Liver (tissue), 9 donors: ENCODE measurements around the gene ARHGEF4. TPM values are rescaled to one million over a fixed set of nuclear protein-coding genes. Genes with fewer than 3 reads are reported as not detected.

Experiments
- DNase-seq: peaks from one replicate; pipeline ENCODE4 v3.0.0-alpha.2; 2017; ENCODE audit warnings: low spot score
- H3K27ac ChIP-seq, 2 donors: one replicate each; pipeline ENCODE4 v1.7.0; 2013; ENCODE audit warnings: inconsistent platforms in 2 of 2, low read length in 2 of 2, control low read depth in 1 of 2, low read depth in 1 of 2, mild to moderate bottlenecking in 1 of 2
- H3K27me3 ChIP-seq, 4 donors: one replicate each; pipeline versions ENCODE4 v1.6.1 to v1.7.0; 2013; ENCODE audit warnings: low read length in 3 of 4, inconsistent platforms in 1 of 4, mild to moderate bottlenecking in 1 of 4, moderate library complexity in 1 of 4; ENCODE audit not compliant: control insufficient read depth in 4 of 4, insufficient read depth in 4 of 4
- H3K36me3 ChIP-seq, 4 donors: one replicate each; pipeline versions ENCODE4 v1.6.1 to v1.7.0; 2013; ENCODE audit warnings: low read length in 3 of 4, mild to moderate bottlenecking in 3 of 4, low read depth in 1 of 4, moderate library complexity in 1 of 4; ENCODE audit not compliant: control insufficient read depth in 4 of 4, insufficient read depth in 3 of 4
- H3K4me1 ChIP-seq, 4 donors: one replicate each; pipeline versions ENCODE4 v1.6.1 to v1.7.0; 2013; ENCODE audit warnings: low read length in 3 of 4, mild to moderate bottlenecking in 3 of 4, moderate library complexity in 1 of 4; ENCODE audit not compliant: control insufficient read depth in 4 of 4, insufficient read depth in 4 of 4
- H3K4me3 ChIP-seq, 3 donors: one replicate each; pipeline versions ENCODE4 v1.6.1 to v1.7.0; 2013; ENCODE audit warnings: low read length in 3 of 3, control low read depth in 1 of 3, low read depth in 1 of 3, mild to moderate bottlenecking in 1 of 3
- H3K9ac ChIP-seq, 2 donors: one replicate each; pipeline ENCODE4 v1.7.0; 2013; ENCODE audit warnings: low read length in 2 of 2, mild to moderate bottlenecking in 2 of 2, moderate library complexity in 2 of 2, control low read depth in 1 of 2, low read depth in 1 of 2
- H3K9me3 ChIP-seq, 4 donors: one replicate each; pipeline versions ENCODE4 v1.6.1 to v1.7.0; 2013; ENCODE audit warnings: low read length in 3 of 4; ENCODE audit not compliant: control insufficient read depth in 4 of 4
- ATF3 ChIP-seq: IDR thresholded peaks from 2 replicates; pipeline ENCODE4 v1.6.1; 2016; ENCODE audit warnings: antibody characterized with exemption
- CTCF ChIP-seq: fragments of 150-350 bp; IDR thresholded peaks from 2 replicates; pipeline ENCODE4 v1.5.1; 2017; ENCODE audit warnings: improper control_type of control experiment, low read depth, low read length; ENCODE audit not compliant: missing input control
- EGR1 ChIP-seq, 2 donors: IDR thresholded peaks; 2 replicates each; pipeline ENCODE4 v1.6.1; 2016 to 2018; ENCODE audit warnings: antibody characterized with exemption in 2 of 2, low read depth in 2 of 2
- FOXA1 ChIP-seq: IDR thresholded peaks from 2 replicates; pipeline ENCODE4 v1.6.1; 2016; ENCODE audit warnings: antibody characterized with exemption
- FOXA2 ChIP-seq: IDR thresholded peaks from 2 replicates; pipeline ENCODE4 v1.6.1; 2016; ENCODE audit warnings: antibody characterized with exemption
- HNF4A ChIP-seq, 2 donors: conservative IDR thresholded peaks; 2 replicates each; pipeline ENCODE4 v1.6.1; 2016; ENCODE audit warnings: antibody characterized with exemption in 2 of 2, mild to moderate bottlenecking in 2 of 2
- HNF4G ChIP-seq: IDR thresholded peaks from 2 replicates; pipeline ENCODE4 v1.6.1; 2016; ENCODE audit warnings: antibody characterized with exemption
- JUND ChIP-seq, 2 donors: IDR thresholded peaks; 2 replicates each; pipeline ENCODE4 v1.6.1; 2016; ENCODE audit warnings: antibody characterized with exemption in 2 of 2
- MAX ChIP-seq: IDR thresholded peaks from 2 replicates; pipeline ENCODE4 v1.6.1; 2016; ENCODE audit warnings: antibody characterized with exemption
- NR2F2 ChIP-seq: IDR thresholded peaks from 2 replicates; pipeline ENCODE4 v1.6.1; 2016; ENCODE audit warnings: antibody characterized with exemption
- RAD21 ChIP-seq, 2 donors: IDR thresholded peaks; 2 replicates each; pipeline ENCODE4 v1.6.1; 2016; ENCODE audit warnings: antibody characterized with exemption in 2 of 2, mild to moderate bottlenecking in 2 of 2
- REST ChIP-seq: IDR thresholded peaks from 2 replicates; pipeline ENCODE4 v1.6.1; 2016; ENCODE audit warnings: antibody characterized with exemption, mild to moderate bottlenecking
- RXRA ChIP-seq, 2 donors: IDR thresholded peaks; 2 replicates each; pipeline ENCODE4 v1.6.1; 2017 to 2018; ENCODE audit warnings: antibody characterized with exemption in 2 of 2, mild to moderate bottlenecking in 1 of 2
- SP1 ChIP-seq: IDR thresholded peaks from 2 replicates; pipeline ENCODE4 v1.6.1; 2018; ENCODE audit warnings: antibody characterized with exemption, mild to moderate bottlenecking
- TAF1 ChIP-seq: conservative IDR thresholded peaks from 2 replicates; pipeline ENCODE4 v1.6.1; 2016; ENCODE audit warnings: antibody characterized with exemption, mild to moderate bottlenecking
- YY1 ChIP-seq: IDR thresholded peaks from 2 replicates; pipeline ENCODE4 v1.6.1; 2016; ENCODE audit warnings: antibody characterized with exemption, mild to moderate bottlenecking
- ZBTB33 ChIP-seq: IDR thresholded peaks from 2 replicates; pipeline ENCODE4 v1.6.1; 2016; ENCODE audit warnings: antibody characterized with exemption
- WGBS: extraction: QIAGEN DNeasy Blood & Tissue Kit; methylation state at CpG from one replicate; pipeline ENCODE4 v1.1.7; 2013; 5-methylcytosine and 5-hydroxymethylcytosine counted together
- polyA plus RNA-seq, 2 donors: library from polyadenylated mRNA; stranded (reverse) in 1 of 2; unstranded in 1 of 2; fragments of 200-250 nt in 1 of 2; fragments of >200 nt in 1 of 2; fragmentation: Nextera tagmentation in 1 of 2; extraction: Ambion mirVana in 1 of 2; gene quantifications; one replicate each; pipeline versions ENCODE4 v1.2.1 to v1.2.3, GENCODE V29; 2013 to 2015
- total RNA-seq, 2 donors: library from RNA; depleted of rRNA; stranded (reverse); fragments of >200 nt; gene quantifications; one replicate each; pipeline ENCODE4 v1.2.3, GENCODE V29; 2014
- donor health status: healthy.
- donor health status: healthy.
- donor health status: healthy.
- donor health status: healthy.
- donor health status: healthy.

Gene ARHGEF4
- total and polyA plus RNA-seq, 4 donors = 0.08 TPM; not detected in 2

- TF ChIP-seq EGR1 (IDR thresholded peaks at IDR 0.05; ENCODE audit: low read depth in 2 of 2) (no peak), HNF4G (no peak), YY1 (no peak), TAF1 (no peak), SP1 (no peak), CTCF (no peak), NR2F2 (no peak), RAD21 (IDR thresholded peaks at IDR 0.05) (no peak), HNF4A (conservative IDR thresholded peaks at IDR 0.05) (no peak), ZBTB33 (no peak), FOXA1 (no peak), MAX (no peak), JUND (IDR thresholded peaks at IDR 0.05) (no peak), FOXA2 (no peak), RXRA (IDR thresholded peaks at IDR 0.05) (no peak), REST (no peak)
- H3K9me3 ChIP-seq = no peaks in the 10 kb centered on the region
- peaks cover 0 to 25% (median 2%) of the 10 kb centered on the region in 4 donors for H3K27me3 ChIP-seq
- 80% methylated on average over 16 of the region's 16 CpGs for WGBS
- DNase-seq = no peak
- H3K27ac ChIP-seq = no peak overlapping the region
- H3K4me3 ChIP-seq = no peak overlapping the region
- no peaks in the 10 kb centered on the region for H3K36me3 ChIP-seq
- H3K4me1 ChIP-seq = peaks cover 0 to 7% (median 3%) of the 10 kb centered on the region in 4 donors
- H3K9ac ChIP-seq = no peak overlapping the region
These were observed 2.5 kb downstream of the ARHGEF4 start for GRCh38 chr2:130839011-130839780.

- Histone ChIP-seq H3K27ac (no peak overlapping the region), H3K9ac (no peak overlapping the region), H3K4me1 (peaks cover 0 to 7% (median 3%) of the 10 kb centered on the region in 4 donors), H3K36me3 (no peaks in the 10 kb centered on the region), H3K4me3 (no peak overlapping the region), H3K27me3 (peaks cover 0 to 25% (median 2%) of the 10 kb centered on the region in 4 donors), H3K9me3 (no peaks in the 10 kb centered on the region)
- 76% methylated on average over 8 of the region's 8 CpGs for WGBS
- TF ChIP-seq ATF3 = no peak
- no peak for TF ChIP-seq CTCF
- no peak for TF ChIP-seq TAF1
- TF ChIP-seq ZBTB33 = no peak
- no peak for TF ChIP-seq JUND (IDR thresholded peaks at IDR 0.05)
- no peak for DNase-seq
These were observed 3.8 kb downstream of the ARHGEF4 start for GRCh38 chr2:130840506-130840905.
